Measurements from ENCODE around the gene MEIOSIN.

DNA sequence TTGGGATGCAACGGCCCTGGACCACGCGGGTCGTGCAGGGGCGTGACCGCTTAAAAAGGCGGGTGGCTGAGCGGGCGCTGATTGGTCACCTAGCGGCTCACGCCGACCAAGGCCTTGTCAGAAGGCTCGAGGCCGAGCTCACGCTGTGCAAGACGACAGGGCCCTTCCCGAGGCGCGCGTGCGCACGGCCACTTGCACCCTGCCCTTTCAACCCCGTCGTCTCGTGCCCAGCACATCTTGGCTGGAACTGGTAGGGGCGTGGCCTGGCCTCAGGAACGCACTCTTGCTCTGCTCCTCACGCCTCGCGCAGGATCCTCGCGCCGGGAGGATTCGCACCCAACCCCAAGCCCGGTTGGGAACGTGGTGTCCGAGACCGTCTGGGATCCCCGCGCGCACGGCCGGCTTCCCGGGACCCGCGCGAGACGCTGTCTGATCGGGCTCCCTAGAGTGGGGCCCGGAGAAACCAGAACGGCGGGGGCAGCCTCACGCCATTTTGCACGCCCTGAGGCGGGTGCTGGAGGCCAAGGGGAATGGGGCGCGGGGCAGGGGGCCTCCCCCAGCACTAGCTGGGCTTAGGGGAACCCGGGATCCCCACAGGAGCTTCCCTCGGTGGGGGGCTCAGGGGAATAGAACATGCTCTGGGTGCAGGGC lies at the start of gene MEIOSIN:
- TF ChIP-seq EZH2phosphoT487 (IDR thresholded peaks at IDR 0.05; ENCODE audit: borderline replicate concordance, low read length): no peak
- TF ChIP-seq, protein P1, sequence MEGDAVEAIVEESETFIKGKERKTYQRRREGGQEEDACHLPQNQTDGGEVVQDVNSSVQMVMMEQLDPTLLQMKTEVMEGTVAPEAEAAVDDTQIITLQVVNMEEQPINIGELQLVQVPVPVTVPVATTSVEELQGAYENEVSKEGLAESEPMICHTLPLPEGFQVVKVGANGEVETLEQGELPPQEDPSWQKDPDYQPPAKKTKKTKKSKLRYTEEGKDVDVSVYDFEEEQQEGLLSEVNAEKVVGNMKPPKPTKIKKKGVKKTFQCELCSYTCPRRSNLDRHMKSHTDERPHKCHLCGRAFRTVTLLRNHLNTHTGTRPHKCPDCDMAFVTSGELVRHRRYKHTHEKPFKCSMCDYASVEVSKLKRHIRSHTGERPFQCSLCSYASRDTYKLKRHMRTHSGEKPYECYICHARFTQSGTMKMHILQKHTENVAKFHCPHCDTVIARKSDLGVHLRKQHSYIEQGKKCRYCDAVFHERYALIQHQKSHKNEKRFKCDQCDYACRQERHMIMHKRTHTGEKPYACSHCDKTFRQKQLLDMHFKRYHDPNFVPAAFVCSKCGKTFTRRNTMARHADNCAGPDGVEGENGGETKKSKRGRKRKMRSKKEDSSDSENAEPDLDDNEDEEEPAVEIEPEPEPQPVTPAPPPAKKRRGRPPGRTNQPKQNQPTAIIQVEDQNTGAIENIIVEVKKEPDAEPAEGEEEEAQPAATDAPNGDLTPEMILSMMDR (IDR thresholded peaks at IDR 0.05; ENCODE audit: low read depth, low read length, poor library complexity, severe bottlenecking): no peak
